ENCODE results near the gene SLC37A1. TPM values are rescaled to one million over a fixed set of nuclear protein-coding genes. Genes with fewer than 3 reads are reported as not detected.

SLC37A1 gene
- total and polyA plus RNA-seq, 9 of the 15 experiments (the other 6 are each of a cell fraction or from before 2014, with no cell fraction given) = 0.06 to 3.4 (median 0.40) TPM

GRCh38 chr21:42472521-42472920 is 41.1 kb upstream of the SLC37A1 start:
- no peak for FAIRE-seq
- Histone ChIP-seq H3K27me3 (ENCODE audit: control insufficient read depth in 2 of 2, insufficient read depth in 2 of 2, low read length in 2 of 2) (peaks cover 32 to 52% of the 10 kb centered on the region in 2 experiments), H3K36me3 (ENCODE audit: control insufficient read depth, insufficient read depth, low read length) (no peaks in the 10 kb centered on the region), H3K4me2 (ENCODE audit: insufficient read depth, low read length) (no peak overlapping the region), H3K4me3 (no peak overlapping the region), H3K9me1 (ENCODE audit: control insufficient read depth, insufficient read depth, low read length) (no peaks in the 10 kb centered on the region), H3K27ac (ENCODE audit: extremely low read depth, low read depth, low read length) (no peak overlapping the region), H3K4me1 (replicated peaks in 1 of 2; ENCODE audit: control insufficient read depth in 2 of 2, insufficient read depth in 2 of 2, low read length in 2 of 2) (peaks cover 3 to 8% of the 10 kb centered on the region in 2 experiments; a peak in 3 of 5 replicates), H3K79me2 (ENCODE audit: control insufficient read depth, insufficient read depth, low read length) (no peaks in the 10 kb centered on the region), H3K9ac (ENCODE audit: insufficient read depth in 1 of 2, low read depth in 2 of 2, low read length in 2 of 2) (no peak overlapping the region), H4K20me1 (replicated peaks; ENCODE audit: control insufficient read depth, insufficient read depth, low read length) (no peaks in the 10 kb centered on the region), H3K9me3 (replicated peaks; ENCODE audit: control insufficient read depth, insufficient read depth, low read depth, low read length) (no peaks in the 10 kb centered on the region), H2AFZ (ENCODE audit: low read depth, low read length) (no peak overlapping the region)
- ChIA-PET POLR2A (interaction anchor here (1.1 kb wide), 1 partner anchor 13 kb away, joined by 3 read pairs; no protein-coding TSS in a partner anchor), CTCF (ENCODE audit: low intra/inter-chr PET ratio) (no interaction called here)
- DNase-seq (ENCODE audit: extremely low read depth in 1 of 4, low spot score in 3 of 4) = no peak
- intact Hi-C loops (cut with micrococcal nuclease) = no loop called here
- TF ChIP-seq ESRRA (IDR thresholded peaks at IDR 0.05; ENCODE audit: borderline replicate concordance, low read depth) = no peak
- no peak for TF ChIP-seq TAF15 (IDR thresholded peaks at IDR 0.05; ENCODE audit: low read depth, low read length)
- no peak for TF ChIP-seq NFIX (CRISPR knock-in tag; IDR thresholded peaks at IDR 0.05; ENCODE audit: low read depth)
- no peak for TF ChIP-seq PHF21A (IDR thresholded peaks at IDR 0.05; ENCODE audit: borderline replicate concordance, low read depth)
- TF ChIP-seq MAX (CRISPR knock-in tag; IDR thresholded peaks at IDR 0.05) = no peak
- TF ChIP-seq HDAC3 (IDR thresholded peaks at IDR 0.05; ENCODE audit: borderline replicate concordance, partially characterized antibody) = no peak
- in situ Hi-C loops (cut with MboI) = no loop called here
- WGBS (ENCODE audit: insufficient coverage, low coverage, missing lambda C conversion rate) = 3% methylated on average over 7 of the region's 7 CpGs
- ATAC-seq = no peak
- no TSS peak for BruUV-seq (replicated peaks)

All from K562 (cell line).